Nephron (organoid): ENCODE results near the gene MAGI1.

Source experiments
- H3K27ac Mint-ChIP-seq, 3 experiments: 2 replicates each; pipeline ENCODE4 v1.8.0; 2020; ENCODE audit warnings: mixed read lengths in 3 of 3, mild to moderate bottlenecking in 2 of 3, moderate library complexity in 1 of 3
- H3K27me3 Mint-ChIP-seq: 2 replicates; pipeline ENCODE4 v1.8.0; 2021; ENCODE audit warnings: low read depth, mild to moderate bottlenecking, moderate library complexity, mixed read lengths
- H3K36me3 Mint-ChIP-seq: 2 replicates; pipeline ENCODE4 v1.8.0; 2020; ENCODE audit warnings: low read depth, mixed read lengths
- H3K4me1 Mint-ChIP-seq: 2 replicates; pipeline ENCODE4 v1.8.0; 2020; ENCODE audit warnings: mixed read lengths
- H3K4me3 Mint-ChIP-seq, 3 experiments: 2 replicates each; pipeline ENCODE4 v1.8.0; 2020; ENCODE audit warnings: mild to moderate bottlenecking in 3 of 3, mixed read lengths in 3 of 3, moderate library complexity in 2 of 3
- H3K9me3 Mint-ChIP-seq: 2 replicates; pipeline ENCODE4 v1.8.0; 2020; ENCODE audit warnings: mixed read lengths
- TF ChIP-seq, protein P1 (sequence below), 3 experiments: fragments of 200-600 bp; sonication (generic); IDR thresholded peaks; one replicate each; pipeline ENCODE4 v1.5.0; 2021; ENCODE audit warnings: antibody characterized with exemption in 3 of 3; ENCODE audit not compliant: unreplicated experiment in 3 of 3

Gene MAGI1

DNA sequence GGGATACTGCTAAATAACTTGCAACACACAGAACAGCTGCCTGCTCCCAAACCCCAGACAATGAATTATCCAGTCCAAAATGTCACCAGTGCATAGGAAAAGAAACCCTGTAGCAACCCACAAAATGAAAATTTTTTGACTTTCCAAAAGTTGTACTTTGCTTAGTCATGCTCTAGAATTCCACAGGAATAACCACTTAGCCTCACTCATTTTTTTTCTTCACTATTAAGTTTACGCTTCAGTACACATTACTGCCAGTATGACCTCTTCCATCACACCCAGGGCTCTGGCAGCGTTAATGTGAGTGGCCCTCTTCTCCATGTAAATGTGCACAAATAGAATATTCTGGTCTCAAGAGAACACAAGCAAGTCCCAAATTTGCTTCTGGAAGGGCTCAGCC is 259.8 kb downstream of the MAGI1 start:
- TF ChIP-seq, protein P1, sequence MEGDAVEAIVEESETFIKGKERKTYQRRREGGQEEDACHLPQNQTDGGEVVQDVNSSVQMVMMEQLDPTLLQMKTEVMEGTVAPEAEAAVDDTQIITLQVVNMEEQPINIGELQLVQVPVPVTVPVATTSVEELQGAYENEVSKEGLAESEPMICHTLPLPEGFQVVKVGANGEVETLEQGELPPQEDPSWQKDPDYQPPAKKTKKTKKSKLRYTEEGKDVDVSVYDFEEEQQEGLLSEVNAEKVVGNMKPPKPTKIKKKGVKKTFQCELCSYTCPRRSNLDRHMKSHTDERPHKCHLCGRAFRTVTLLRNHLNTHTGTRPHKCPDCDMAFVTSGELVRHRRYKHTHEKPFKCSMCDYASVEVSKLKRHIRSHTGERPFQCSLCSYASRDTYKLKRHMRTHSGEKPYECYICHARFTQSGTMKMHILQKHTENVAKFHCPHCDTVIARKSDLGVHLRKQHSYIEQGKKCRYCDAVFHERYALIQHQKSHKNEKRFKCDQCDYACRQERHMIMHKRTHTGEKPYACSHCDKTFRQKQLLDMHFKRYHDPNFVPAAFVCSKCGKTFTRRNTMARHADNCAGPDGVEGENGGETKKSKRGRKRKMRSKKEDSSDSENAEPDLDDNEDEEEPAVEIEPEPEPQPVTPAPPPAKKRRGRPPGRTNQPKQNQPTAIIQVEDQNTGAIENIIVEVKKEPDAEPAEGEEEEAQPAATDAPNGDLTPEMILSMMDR (IDR thresholded peaks at IDR 0.05; ENCODE audit: unreplicated experiment in 3 of 3): no peak
- Mint-ChIP-seq H3K27ac (peak overlapping the region; percentile 5 to 61 (median 20)), H3K9me3 (no peaks in the 10 kb centered on the region), H3K4me3 (peak overlapping the region in 1 of 3 experiments; percentile 19), H3K36me3 (no peaks in the 10 kb centered on the region), H3K27me3 (no peaks in the 10 kb centered on the region), H3K4me1 (peaks cover 49% of the 10 kb centered on the region)

DNA sequence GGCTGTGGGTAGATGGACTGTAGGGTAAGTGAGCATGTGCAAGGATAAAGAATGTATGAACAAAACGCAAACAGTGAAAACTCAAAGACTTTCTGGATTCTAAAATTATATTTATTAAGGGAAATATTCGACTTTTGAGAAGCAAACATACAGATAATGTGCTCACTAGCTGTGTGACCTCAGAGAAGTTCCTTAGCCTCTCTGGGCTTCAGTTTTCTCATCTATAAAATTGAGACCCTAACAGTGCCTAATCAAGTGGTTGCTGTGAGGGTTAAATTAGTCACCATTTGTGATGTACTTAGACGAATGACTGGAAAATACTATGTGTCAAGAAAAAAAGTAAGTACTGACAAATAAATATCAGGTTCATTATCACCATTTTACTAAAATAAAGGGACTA is 261.7 kb downstream of the MAGI1 start:
- TF ChIP-seq, protein P1 (IDR thresholded peaks at IDR 0.05; ENCODE audit: unreplicated experiment in 3 of 3): no peak
- Mint-ChIP-seq H3K36me3 (no peaks in the 10 kb centered on the region), H3K27me3 (no peaks in the 10 kb centered on the region), H3K4me1 (peaks cover 51% of the 10 kb centered on the region), H3K4me3 (no peak overlapping the region), H3K27ac (peak overlapping the region; percentile 29 to 74 (median 45)), H3K9me3 (no peaks in the 10 kb centered on the region)

DNA sequence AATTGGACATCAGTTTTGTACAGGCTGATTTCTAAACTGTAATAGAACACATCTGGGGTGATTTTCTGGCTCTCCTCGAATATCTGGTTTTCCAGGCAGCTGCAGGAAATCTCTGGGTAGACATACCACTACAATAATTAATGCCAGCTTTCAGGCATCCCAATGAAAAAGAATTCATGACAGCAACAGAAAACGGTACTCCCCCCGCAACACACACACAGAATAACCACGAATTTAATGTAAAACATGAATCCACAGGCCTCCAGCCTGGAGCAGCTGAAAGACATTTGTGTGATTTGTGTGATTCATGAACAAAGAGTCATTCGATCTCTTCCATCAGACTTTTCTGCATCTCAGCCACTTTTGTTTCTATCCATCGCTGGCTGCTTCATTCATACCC is 262.2 kb downstream of the MAGI1 start:
- H3K36me3 Mint-ChIP-seq: no peaks in the 10 kb centered on the region
- no peaks in the 10 kb centered on the region for H3K27me3 Mint-ChIP-seq
- peak overlapping the region; percentile 29 to 74 (median 45) for H3K27ac Mint-ChIP-seq
- H3K4me3 Mint-ChIP-seq: no peak overlapping the region
- H3K4me1 Mint-ChIP-seq: peaks cover 51% of the 10 kb centered on the region
- TF ChIP-seq, protein P1 (IDR thresholded peaks at IDR 0.05; ENCODE audit: unreplicated experiment in 3 of 3): no peak
- no peaks in the 10 kb centered on the region for H3K9me3 Mint-ChIP-seq

GRCh38 chr3:65776081-65776480 is 262.6 kb downstream of the MAGI1 start:
- H3K36me3 Mint-ChIP-seq: no peaks in the 10 kb centered on the region
- peaks cover 51% of the 10 kb centered on the region for H3K4me1 Mint-ChIP-seq
- no peaks in the 10 kb centered on the region for H3K27me3 Mint-ChIP-seq
- H3K27ac Mint-ChIP-seq: peak overlapping the region in 2 of 3 experiments; percentile 29 to 74
- H3K9me3 Mint-ChIP-seq: no peaks in the 10 kb centered on the region
- no peak overlapping the region for H3K4me3 Mint-ChIP-seq
- TF ChIP-seq, protein P1 (IDR thresholded peaks at IDR 0.05; ENCODE audit: unreplicated experiment in 3 of 3): no peak

GRCh38 chr3:65772758-65773157 is 266.0 kb downstream of the MAGI1 start:
- TF ChIP-seq, protein P1 (IDR thresholded peaks at IDR 0.05; ENCODE audit: unreplicated experiment in 3 of 3): no peak
- Mint-ChIP-seq H3K4me3 (no peak overlapping the region), H3K9me3 (no peaks in the 10 kb centered on the region), H3K27me3 (no peaks in the 10 kb centered on the region), H3K4me1 (peaks cover 43% of the 10 kb centered on the region), H3K36me3 (no peaks in the 10 kb centered on the region), H3K27ac (no peak overlapping the region)

DNA sequence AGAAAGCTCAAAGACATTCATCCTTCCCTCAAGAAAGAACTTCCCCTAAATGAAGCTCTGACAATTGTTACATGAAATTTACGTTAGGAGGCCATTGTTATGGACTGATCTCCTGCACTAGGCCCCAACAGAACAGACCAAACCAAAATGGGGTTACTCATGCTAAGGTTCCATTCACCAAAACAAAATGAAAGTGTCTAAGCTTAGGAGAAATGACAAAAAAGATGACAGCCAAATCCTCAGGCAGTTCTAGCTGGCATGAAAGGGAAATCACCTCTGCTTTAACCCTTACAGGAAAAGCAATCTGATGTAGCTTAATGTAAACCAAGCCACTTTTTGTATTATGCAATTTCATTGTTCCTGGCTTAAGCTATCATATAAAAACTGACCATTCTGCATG is 271.2 kb downstream of the MAGI1 start:
- no peak overlapping the region for H3K4me3 Mint-ChIP-seq
- H3K27me3 Mint-ChIP-seq: no peaks in the 10 kb centered on the region
- no peaks in the 10 kb centered on the region for H3K36me3 Mint-ChIP-seq
- TF ChIP-seq, protein P1 (IDR thresholded peaks at IDR 0.05; ENCODE audit: unreplicated experiment in 3 of 3): no peak
- peaks cover 41% of the 10 kb centered on the region for H3K4me1 Mint-ChIP-seq
- no peak overlapping the region for H3K27ac Mint-ChIP-seq
- H3K9me3 Mint-ChIP-seq: no peaks in the 10 kb centered on the region
